MM.1S (cell line): Measurements from ENCODE around the gene CDK12.

Experiments
- CTCF ChIP-seq: fragments of 300-600 bp; sonication (generic); IDR thresholded peaks from 2 replicates; pipeline ENCODE4 v1.5.1; 2016; ENCODE audit warnings: antibody characterized with exemption, low read length, mixed read lengths
- EZH2 ChIP-seq: fragments of 300-600 bp; sonication (generic); optimal IDR thresholded peaks from 2 replicates; pipeline ENCODE3; 2017; ENCODE audit warnings: low read depth, mild to moderate bottlenecking, antibody characterized with exemption, low read length, mixed read lengths
- EZH2phosphoT487 ChIP-seq: fragments of 300-600 bp; sonication (generic); IDR thresholded peaks from 2 replicates; pipeline ENCODE4 v1.6.1; 2018; ENCODE audit warnings: antibody characterized with exemption, low read length

- TF ChIP-seq CTCF: no peak
- no peak for TF ChIP-seq EZH2
- TF ChIP-seq EZH2phosphoT487: no peak
Observed at GRCh38 chr17:39568702-39569101, 107.4 kb downstream of the CDK12 start.
